Gastrocnemius medialis (tissue), 4 donors: ENCODE measurements around the gene LCLAT1.

ENCODE experiments used
- POLR2A ChIP-seq, 2 donors: fragments of 450-650 bp; IDR thresholded peaks; one replicate each; pipeline ENCODE4 v1.6.1; 2017; ENCODE audit warnings: antibody characterized with exemption in 2 of 2, mild to moderate bottlenecking in 2 of 2, moderate library complexity in 2 of 2
- TF ChIP-seq, protein P1 (sequence below), 5 experiments: fragments of 450-650 bp in 3 of 5; fragments of 200-600 bp in 2 of 5; sonication (generic) in 2 of 5; IDR thresholded peaks in 4 of 5; conservative IDR thresholded peaks in 1 of 5; 1 replicate in 4 of 5; 2 replicates in 1 of 5; pipeline ENCODE4 v1.5.1; 2016 to 2019; ENCODE audit warnings: antibody characterized with exemption in 5 of 5, mild to moderate bottlenecking in 3 of 5, moderate library complexity in 3 of 5

DNA sequence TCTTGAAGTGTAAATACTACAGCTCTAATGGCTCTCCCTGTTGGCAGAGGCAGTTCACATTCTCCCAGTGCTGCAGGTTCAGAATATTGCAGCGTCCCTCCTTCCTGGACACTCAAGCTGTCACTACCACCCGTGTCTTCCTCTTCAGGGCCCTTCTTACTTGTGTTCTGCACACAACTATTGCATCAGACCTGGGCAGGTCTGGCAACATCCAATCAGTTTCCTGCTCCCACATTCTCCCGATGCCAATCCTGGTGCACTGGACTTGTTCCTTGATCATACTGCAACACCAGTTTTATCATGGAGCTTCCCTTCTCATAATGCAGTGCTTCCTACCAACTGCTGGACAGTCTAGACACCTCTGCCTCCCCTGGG lies 198.7 kb downstream of the LCLAT1 start:
- TF ChIP-seq, protein P1, sequence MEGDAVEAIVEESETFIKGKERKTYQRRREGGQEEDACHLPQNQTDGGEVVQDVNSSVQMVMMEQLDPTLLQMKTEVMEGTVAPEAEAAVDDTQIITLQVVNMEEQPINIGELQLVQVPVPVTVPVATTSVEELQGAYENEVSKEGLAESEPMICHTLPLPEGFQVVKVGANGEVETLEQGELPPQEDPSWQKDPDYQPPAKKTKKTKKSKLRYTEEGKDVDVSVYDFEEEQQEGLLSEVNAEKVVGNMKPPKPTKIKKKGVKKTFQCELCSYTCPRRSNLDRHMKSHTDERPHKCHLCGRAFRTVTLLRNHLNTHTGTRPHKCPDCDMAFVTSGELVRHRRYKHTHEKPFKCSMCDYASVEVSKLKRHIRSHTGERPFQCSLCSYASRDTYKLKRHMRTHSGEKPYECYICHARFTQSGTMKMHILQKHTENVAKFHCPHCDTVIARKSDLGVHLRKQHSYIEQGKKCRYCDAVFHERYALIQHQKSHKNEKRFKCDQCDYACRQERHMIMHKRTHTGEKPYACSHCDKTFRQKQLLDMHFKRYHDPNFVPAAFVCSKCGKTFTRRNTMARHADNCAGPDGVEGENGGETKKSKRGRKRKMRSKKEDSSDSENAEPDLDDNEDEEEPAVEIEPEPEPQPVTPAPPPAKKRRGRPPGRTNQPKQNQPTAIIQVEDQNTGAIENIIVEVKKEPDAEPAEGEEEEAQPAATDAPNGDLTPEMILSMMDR (IDR thresholded peaks at IDR 0.05 in 4 of 5, conservative IDR thresholded peaks at IDR 0.05 in 1 of 5) = no peak
- TF ChIP-seq POLR2A (IDR thresholded peaks at IDR 0.05) = no peak
